HepG2 (cell line): ENCODE measurements around the gene TEKT5. TPM values are rescaled to one million over a fixed set of nuclear protein-coding genes. Genes with fewer than 3 reads are reported as not detected.

ENCODE experiments used
- ATF3 ChIP-seq: sonication (generic); formaldehyde crosslinking; IDR thresholded peaks from 2 replicates; pipeline ENCODE4 v1.4.0; 2020; ENCODE audit warnings: missing genetic modification reagents
- CENPT ChIP-seq: sonication (generic); formaldehyde crosslinking; IDR thresholded peaks from 2 replicates; pipeline ENCODE4 v1.8.0; 2022; ENCODE audit warnings: low read depth, mild to moderate bottlenecking, moderate library complexity, missing genetic modification reagents
- E2F5 ChIP-seq: sonication (generic); formaldehyde crosslinking; conservative IDR thresholded peaks from 2 replicates; pipeline ENCODE4 v1.4.0; 2020; ENCODE audit warnings: missing genetic modification reagents
- ETV5 ChIP-seq: IDR thresholded peaks from 2 replicates; pipeline ENCODE4 v1.6.1; 2018; ENCODE audit warnings: missing biosample characterization, missing genetic modification reagents, inconsistent platforms, borderline replicate concordance
- FOXM1 ChIP-seq: sonication (generic); formaldehyde crosslinking; IDR thresholded peaks from 2 replicates; pipeline ENCODE4 v1.5.0; 2020; ENCODE audit warnings: missing genetic modification reagents
- GZF1 ChIP-seq: sonication (generic); formaldehyde crosslinking; IDR thresholded peaks from 2 replicates; pipeline ENCODE4 v1.5.1; 2020; ENCODE audit warnings: mild to moderate bottlenecking, missing genetic modification reagents
- HOXA7 ChIP-seq: sonication (generic); formaldehyde crosslinking; IDR thresholded peaks from 2 replicates; pipeline ENCODE4 v1.8.1; 2022; ENCODE audit warnings: mild to moderate bottlenecking, missing genetic modification reagents, moderate library complexity
- JUN ChIP-seq: sonication (generic); formaldehyde crosslinking; IDR thresholded peaks from 2 replicates; pipeline ENCODE4 v1.4.0; 2020; ENCODE audit warnings: mild to moderate bottlenecking, missing genetic modification reagents
- KDM6A ChIP-seq: IDR thresholded peaks from 2 replicates; pipeline ENCODE4 v1.6.1; 2016; ENCODE audit warnings: low read depth
- MNT ChIP-seq: fragments of 450-650 bp; IDR thresholded peaks from 2 replicates; pipeline ENCODE4 v1.6.1; 2016
- NFKB2 ChIP-seq: sonication (generic); formaldehyde crosslinking; IDR thresholded peaks from 2 replicates; pipeline ENCODE4 v1.4.0; 2020; ENCODE audit warnings: missing genetic modification reagents, borderline replicate concordance
- ONECUT2 ChIP-seq: sonication (generic); formaldehyde crosslinking; IDR thresholded peaks from 2 replicates; pipeline ENCODE4 v1.4.0; 2020; ENCODE audit warnings: missing genetic modification reagents
- PAWR ChIP-seq: sonication (generic); formaldehyde crosslinking; IDR thresholded peaks from 2 replicates; pipeline ENCODE4 v1.4.0; 2020; ENCODE audit warnings: missing genetic modification reagents, mild to moderate bottlenecking, borderline replicate concordance
- PCBP1 ChIP-seq: fragments of 200-400 bp; formaldehyde crosslinking; IDR thresholded peaks from 2 replicates; pipeline ENCODE4 v1.6.1; 2017; ENCODE audit warnings: mild to moderate bottlenecking, low read depth, low read length, borderline replicate concordance
- RARG ChIP-seq: sonication (generic); formaldehyde crosslinking; IDR thresholded peaks from 2 replicates; pipeline ENCODE4 v1.4.0; 2020; ENCODE audit warnings: low read depth, mild to moderate bottlenecking, missing genetic modification reagents
- TAF15 ChIP-seq: fragments of 200-400 bp; formaldehyde crosslinking; IDR thresholded peaks from one replicate; pipeline ENCODE4 v1.6.1; 2018; ENCODE audit warnings: mild to moderate bottlenecking, low read depth, low read length; ENCODE audit not compliant: poor library complexity, severe bottlenecking
- ZBTB46 ChIP-seq: sonication (generic); formaldehyde crosslinking; IDR thresholded peaks from 2 replicates; pipeline ENCODE4 v1.4.0; 2020; ENCODE audit warnings: mild to moderate bottlenecking, missing genetic modification reagents, borderline replicate concordance
- ZFAT ChIP-seq: sonication (generic); formaldehyde crosslinking; conservative IDR thresholded peaks from 2 replicates; pipeline ENCODE4 v1.8.1; 2023; ENCODE audit warnings: missing genetic modification reagents, inconsistent platforms
- ZFP82 ChIP-seq: sonication (generic); formaldehyde crosslinking; IDR thresholded peaks from 2 replicates; pipeline ENCODE4 v1.5.1; 2020; ENCODE audit warnings: mild to moderate bottlenecking, missing genetic modification reagents, borderline replicate concordance
- ZNF10 ChIP-seq: sonication (generic); formaldehyde crosslinking; IDR thresholded peaks from 2 replicates; pipeline ENCODE4 v1.4.0; 2020; ENCODE audit warnings: mild to moderate bottlenecking, low read depth, missing genetic modification reagents, borderline replicate concordance
- ZNF24 ChIP-seq: fragments of 450-650 bp; IDR thresholded peaks from 2 replicates; pipeline ENCODE4 v1.6.1; 2017; ENCODE audit warnings: antibody characterized with exemption, mild to moderate bottlenecking
- ZNF317 ChIP-seq: sonication (generic); formaldehyde crosslinking; IDR thresholded peaks from 2 replicates; pipeline ENCODE4 v1.5.0; 2020; ENCODE audit warnings: mild to moderate bottlenecking, missing genetic modification reagents
- ZNF33A ChIP-seq: sonication (generic); formaldehyde crosslinking; IDR thresholded peaks from 2 replicates; pipeline ENCODE4 v1.5.1; 2020; ENCODE audit warnings: missing genetic modification reagents, mild to moderate bottlenecking, moderate library complexity, borderline replicate concordance
- ZNF589 ChIP-seq: sonication (generic); formaldehyde crosslinking; conservative IDR thresholded peaks from 2 replicates; pipeline ENCODE4 v1.8.0; 2022; ENCODE audit warnings: mild to moderate bottlenecking, moderate library complexity, missing genetic modification reagents
- ZNF816 ChIP-seq: sonication (generic); formaldehyde crosslinking; IDR thresholded peaks from 2 replicates; pipeline ENCODE4 v1.8.0; 2022; ENCODE audit warnings: missing genetic modification reagents, mild to moderate bottlenecking, borderline replicate concordance
- polyA plus RNA-seq, 8 experiments: library from polyadenylated mRNA; depleted of rRNA in 3 of 8; stranded (reverse) in 7 of 8; unstranded in 1 of 8; fragments of >200 nt; fragmentation: Illumina TruSeq in 4 of 8; extraction: Trizol in 4 of 8; gene quantifications; 2 replicates each; pipeline versions ENCODE4 v1.2.1 to v1.2.3, GENCODE V29; 2011 to 2016; ENCODE audit warnings: low read depth in 4 of 8, missing spikeins in 1 of 8, mixed read lengths in 1 of 8; ENCODE audit not compliant: insufficient read depth in 1 of 8
- total RNA-seq, 5 experiments: library from RNA; depleted of rRNA; stranded (reverse); fragments of >200 nt; fragmentation: Illumina TruSeq; extraction: Trizol; gene quantifications; 2 replicates each; pipeline ENCODE4 v1.2.3, GENCODE V29; 2016; ENCODE audit warnings: low read depth in 1 of 5

TEKT5 gene
- total and polyA plus RNA-seq, 2 of the 13 experiments (the other 11 are each of a cell fraction or from before 2014, with no cell fraction given), result 0.16 TPM; not detected in 1

- TF ChIP-seq E2F5 (CRISPR knock-in tag) (no peak; the same call in none of the 2 replicates), ZNF10 (CRISPR knock-in tag) (no peak), CENPT (CRISPR knock-in tag) (peak; percentile 41; the same call in 1 of the 2 replicates), PCBP1 (no peak; the same call in 1 of the 2 replicates), RARG (peak; percentile 93), ONECUT2 (CRISPR knock-in tag) (no peak), PAWR (CRISPR knock-in tag) (no peak; the same call in 1 of the 2 replicates), NFKB2 (peak; percentile 90), KDM6A (no peak; the same call in 1 of the 2 replicates), ZFP82 (no peak), FOXM1 (CRISPR knock-in tag) (0 out of 2 replicates have a peak, but pooled peaks have one; percentile 70), ETV5 (CRISPR knock-in tag) (peak; percentile 47; the same call in 1 of the 2 replicates), ZNF24 (no peak), ZBTB46 (CRISPR knock-in tag) (peak; percentile 85; the same call in 1 of the 2 replicates), HOXA7 (no peak), ZNF33A (no peak), ZFAT (CRISPR knock-in tag) (no peak), ATF3 (CRISPR knock-in tag) (no peak; the same call in 1 of the 2 replicates), GZF1 (peak; percentile 67; the same call in 1 of the 2 replicates), ZNF816 (CRISPR knock-in tag) (no peak; the same call in 1 of the 2 replicates), JUN (peak; percentile 85; the same call in 1 of the 2 replicates), ZNF317 (CRISPR knock-in tag) (peak; percentile 80), MNT (no peak), ZNF589 (CRISPR knock-in tag) (peak; percentile 95), TAF15 (peak; percentile 59)
Measured at GRCh38 chr16:10579965-10580882, 114.5 kb downstream of the TEKT5 start, which contains the start of gene EMP2 (continued).
